ENCODE measurements around the gene TLCD5.

Gene TLCD5

DNA sequence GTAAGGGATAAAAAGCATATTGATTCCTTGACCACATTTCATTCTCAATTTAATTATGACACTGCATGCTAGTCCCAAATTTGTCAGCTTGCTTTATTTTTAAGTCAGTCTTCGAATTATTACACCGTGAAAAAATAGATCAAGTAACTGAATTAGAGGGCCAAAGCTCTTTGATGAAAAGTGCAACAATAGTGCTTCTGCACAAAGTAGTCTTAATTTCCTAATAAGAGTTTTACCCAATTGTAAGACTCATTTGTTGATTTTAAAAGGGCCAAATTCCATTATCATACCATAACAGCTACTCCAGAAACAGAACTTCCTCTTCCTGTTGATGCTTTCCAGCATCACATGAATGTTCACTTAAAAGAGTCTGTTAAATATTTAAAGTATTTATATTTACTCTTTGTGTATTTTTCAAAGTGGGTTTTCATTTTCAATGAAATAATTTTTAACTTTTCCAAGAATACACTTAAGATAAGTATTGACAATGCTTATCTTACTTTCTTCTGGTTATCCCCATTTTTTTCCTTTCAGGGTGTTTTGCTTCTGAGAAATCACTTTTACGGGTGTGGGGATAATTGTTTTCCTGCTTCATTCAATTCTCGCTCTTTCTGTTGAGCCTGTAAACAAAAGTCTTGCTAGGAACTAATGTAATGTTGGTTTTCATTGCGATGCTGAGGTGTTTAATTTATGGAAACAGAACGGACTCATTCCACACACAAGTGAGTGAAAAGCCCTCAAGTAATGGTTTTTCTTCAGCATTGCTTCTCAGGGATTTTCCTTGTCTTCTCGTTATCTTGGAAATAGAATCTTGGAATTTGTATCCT lies 13.2 kb downstream of the TLCD5 start:
- peaks cover 45% of the 10 kb centered on the region for H3K4me1 Mint-ChIP-seq (ENCODE audit: low read depth)
- H3K4me3 Mint-ChIP-seq: peak overlapping the region; percentile 84
- peaks cover 5% of the 10 kb centered on the region for H3K9me3 Mint-ChIP-seq
- no peak overlapping the region for H3K27ac Mint-ChIP-seq
- no peak for DNase-seq
- peaks cover 60% of the 10 kb centered on the region for H3K27me3 Mint-ChIP-seq
- peaks cover 4% of the 10 kb centered on the region for H3K36me3 Mint-ChIP-seq (ENCODE audit: low read depth)

DNA sequence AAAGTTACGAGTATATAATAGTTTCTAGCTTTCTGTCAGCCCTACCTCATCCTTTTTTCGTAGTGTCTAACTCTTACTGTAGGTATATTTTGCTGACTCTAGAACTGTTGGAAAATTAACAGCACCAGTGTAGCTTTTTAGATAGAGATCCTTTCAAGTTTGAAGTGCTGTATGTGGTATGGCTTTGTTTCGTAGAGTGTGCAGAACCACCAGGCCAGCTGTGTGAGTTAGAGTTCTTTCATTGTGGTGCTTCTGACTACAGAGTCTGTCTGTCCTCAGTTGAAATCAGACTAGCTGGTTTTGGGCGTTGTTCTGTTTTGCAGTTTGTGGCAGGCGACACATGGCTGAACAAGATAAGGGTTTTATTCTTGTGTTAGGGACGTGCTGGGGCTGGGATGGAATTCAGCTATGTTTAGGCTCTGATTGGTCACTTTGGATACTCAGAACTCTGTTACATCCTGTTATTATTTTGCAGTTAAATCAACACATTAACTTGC lies 14.3 kb downstream of the TLCD5 start:
- Mint-ChIP-seq H3K4me3 (no peak overlapping the region), H3K27ac (no peak overlapping the region), H3K4me1 (ENCODE audit: low read depth) (peaks cover 54% of the 10 kb centered on the region), H3K36me3 (ENCODE audit: low read depth) (peaks cover 4% of the 10 kb centered on the region), H3K9me3 (peaks cover 5% of the 10 kb centered on the region), H3K27me3 (peaks cover 59% of the 10 kb centered on the region)
- no peak for DNase-seq

DNA sequence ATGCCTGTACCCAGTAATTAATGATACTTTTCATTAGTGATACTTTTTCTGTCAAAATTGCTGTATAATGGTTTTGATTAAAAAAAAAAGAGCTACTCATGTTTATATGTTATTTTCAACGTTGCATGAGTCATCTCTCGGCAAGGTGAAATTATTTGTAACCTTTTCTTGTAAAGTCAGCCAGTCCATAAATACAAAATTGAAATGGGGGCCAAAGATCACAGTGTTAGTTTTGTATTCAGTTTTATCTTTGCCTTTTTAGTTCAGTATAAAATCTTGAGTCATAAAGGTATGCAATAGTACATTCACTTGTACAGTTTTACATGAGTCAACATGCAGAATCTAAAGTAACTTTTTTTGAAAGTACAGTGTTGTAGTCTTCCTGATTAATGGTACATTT lies 15.4 kb downstream of the TLCD5 start:
- H3K4me1 Mint-ChIP-seq (ENCODE audit: low read depth): peaks cover 56% of the 10 kb centered on the region
- peaks cover 66% of the 10 kb centered on the region for H3K27me3 Mint-ChIP-seq
- no peak overlapping the region for H3K27ac Mint-ChIP-seq
- DNase-seq: no peak
- H3K9me3 Mint-ChIP-seq: peaks cover 5% of the 10 kb centered on the region
- no peak overlapping the region for H3K4me3 Mint-ChIP-seq
- peaks cover 4% of the 10 kb centered on the region for H3K36me3 Mint-ChIP-seq (ENCODE audit: low read depth)

- peaks cover 59% of the 10 kb centered on the region for H3K4me1 Mint-ChIP-seq (ENCODE audit: low read depth)
- no peak overlapping the region for H3K4me3 Mint-ChIP-seq
- peaks cover 77% of the 10 kb centered on the region for H3K27me3 Mint-ChIP-seq
- peaks cover 5% of the 10 kb centered on the region for H3K9me3 Mint-ChIP-seq
- H3K27ac Mint-ChIP-seq: no peak overlapping the region
- no peak for DNase-seq
- H3K36me3 Mint-ChIP-seq (ENCODE audit: low read depth): no peaks in the 10 kb centered on the region
These were observed 17.1 kb downstream of the TLCD5 start for GRCh38 chr11:120342226-120342625.

GRCh38 chr11:120342678-120343077 lies 17.6 kb downstream of the TLCD5 start:
- Mint-ChIP-seq H3K27ac (no peak overlapping the region), H3K9me3 (peaks cover 5% of the 10 kb centered on the region), H3K4me1 (ENCODE audit: low read depth) (peaks cover 55% of the 10 kb centered on the region), H3K4me3 (no peak overlapping the region), H3K36me3 (ENCODE audit: low read depth) (no peaks in the 10 kb centered on the region), H3K27me3 (peaks cover 77% of the 10 kb centered on the region)
- DNase-seq: no peak

- peaks cover 5% of the 10 kb centered on the region for H3K9me3 Mint-ChIP-seq
- peaks cover 50% of the 10 kb centered on the region for H3K4me1 Mint-ChIP-seq (ENCODE audit: low read depth)
- no peak overlapping the region for H3K4me3 Mint-ChIP-seq
- peaks cover 75% of the 10 kb centered on the region for H3K27me3 Mint-ChIP-seq
- no peak overlapping the region for H3K27ac Mint-ChIP-seq
- no peaks in the 10 kb centered on the region for H3K36me3 Mint-ChIP-seq (ENCODE audit: low read depth)
- no peak for DNase-seq
These were observed 18.3 kb downstream of the TLCD5 start for GRCh38 chr11:120343429-120343828.

GRCh38 chr11:120344302-120345004 lies 19.4 kb downstream of the TLCD5 start:
- H3K27me3 Mint-ChIP-seq: peaks cover 75% of the 10 kb centered on the region
- H3K27ac Mint-ChIP-seq: peak overlapping the region; percentile 68
- peaks cover 5% of the 10 kb centered on the region for H3K9me3 Mint-ChIP-seq
- peaks cover 43% of the 10 kb centered on the region for H3K4me1 Mint-ChIP-seq (ENCODE audit: low read depth)
- peak overlapping the region; percentile 7 for H3K4me3 Mint-ChIP-seq
- no peak for DNase-seq
- H3K36me3 Mint-ChIP-seq (ENCODE audit: low read depth): no peaks in the 10 kb centered on the region

DNA sequence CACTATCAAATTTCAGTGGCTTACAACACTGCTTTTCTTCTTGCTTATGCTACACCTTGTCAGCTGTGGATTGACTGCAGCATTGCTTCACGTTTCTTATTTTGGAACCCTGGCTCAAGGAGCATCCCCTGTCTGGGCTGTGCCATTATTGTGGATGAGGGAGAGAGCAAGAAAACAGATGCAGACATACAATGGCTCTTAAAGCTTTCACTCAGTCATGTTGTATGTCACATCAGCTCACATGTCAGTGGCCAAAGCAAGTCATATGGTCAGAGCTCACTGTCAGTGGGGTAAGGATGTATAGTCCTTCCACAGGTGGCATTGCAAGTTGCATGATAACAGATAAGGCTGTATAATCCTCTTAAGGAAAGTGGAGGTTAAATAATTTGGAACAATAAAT lies 21.1 kb downstream of the TLCD5 start:
- DNase-seq: no peak
- no peak overlapping the region for H3K27ac Mint-ChIP-seq
- no peaks in the 10 kb centered on the region for H3K36me3 Mint-ChIP-seq (ENCODE audit: low read depth)
- H3K27me3 Mint-ChIP-seq: peaks cover 73% of the 10 kb centered on the region
- peaks cover 29% of the 10 kb centered on the region for H3K4me1 Mint-ChIP-seq (ENCODE audit: low read depth)
- no peak overlapping the region for H3K4me3 Mint-ChIP-seq
- peaks cover 5% of the 10 kb centered on the region for H3K9me3 Mint-ChIP-seq

DNA sequence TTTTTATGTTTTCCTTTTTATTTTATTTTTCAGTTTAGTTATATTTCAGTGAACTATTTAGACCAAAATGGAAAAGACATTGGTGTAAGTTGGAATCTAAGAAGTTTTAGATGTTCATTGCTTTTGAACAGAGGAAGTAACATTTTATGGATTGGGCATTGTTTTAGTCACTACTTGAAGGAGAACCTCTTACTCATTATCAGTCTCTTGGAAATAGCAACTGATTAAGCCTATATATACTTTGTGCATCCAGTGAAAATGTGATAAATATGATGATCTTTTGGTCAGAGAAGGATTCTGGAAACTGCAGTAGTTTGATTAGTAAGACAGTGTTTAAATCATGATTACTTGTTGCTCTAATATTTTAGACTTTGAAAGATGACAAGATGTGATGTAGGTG lies 25.5 kb downstream of the TLCD5 start:
- Mint-ChIP-seq H3K27me3 (peaks cover 70% of the 10 kb centered on the region), H3K27ac (no peak overlapping the region), H3K9me3 (no peaks in the 10 kb centered on the region), H3K36me3 (ENCODE audit: low read depth) (no peaks in the 10 kb centered on the region), H3K4me3 (no peak overlapping the region), H3K4me1 (ENCODE audit: low read depth) (peaks cover 8% of the 10 kb centered on the region)
- DNase-seq: no peak

DNA sequence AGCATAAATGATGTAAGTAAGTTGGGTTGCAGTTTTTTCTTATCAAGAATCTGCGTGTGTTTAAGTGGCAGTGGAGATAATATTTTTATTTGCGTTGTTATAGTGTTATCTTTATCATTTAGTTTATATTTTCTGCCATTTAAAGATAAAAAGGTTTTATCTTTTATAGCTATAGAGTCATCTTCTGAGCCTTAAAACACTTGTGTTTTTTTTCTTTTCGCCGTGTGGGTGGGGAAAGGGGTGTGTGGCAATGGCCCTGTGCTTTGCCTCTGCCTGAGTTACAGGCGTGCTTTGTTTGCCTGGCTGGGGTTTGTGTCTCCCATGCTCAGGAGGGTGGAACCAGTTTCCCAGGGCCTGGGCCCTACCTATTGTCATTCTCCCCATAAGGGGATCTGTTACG lies 27.3 kb downstream of the TLCD5 start:
- Mint-ChIP-seq H3K36me3 (ENCODE audit: low read depth) (no peaks in the 10 kb centered on the region), H3K9me3 (no peaks in the 10 kb centered on the region), H3K4me3 (no peak overlapping the region), H3K27me3 (peaks cover 59% of the 10 kb centered on the region), H3K4me1 (ENCODE audit: low read depth) (no peaks in the 10 kb centered on the region), H3K27ac (no peak overlapping the region)
- no peak for DNase-seq

DNA sequence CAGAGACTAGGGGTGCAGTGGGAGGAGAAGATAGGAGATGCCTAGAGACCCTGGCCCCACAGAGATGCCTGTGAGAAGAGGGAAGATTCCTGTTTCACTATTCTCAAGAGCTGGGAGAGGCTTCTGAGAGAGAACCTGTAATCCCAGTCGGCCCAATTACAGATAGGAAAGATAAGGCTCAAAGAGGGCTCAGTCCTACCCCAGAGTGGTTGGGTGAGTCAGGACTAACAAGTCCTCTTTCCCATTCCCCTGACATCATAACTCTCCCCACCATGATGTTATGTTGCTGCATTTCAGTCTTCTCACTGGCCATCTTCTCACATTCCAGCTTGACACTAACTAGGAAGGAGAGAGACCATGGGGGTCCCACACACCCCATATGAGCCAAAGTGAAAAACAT lies 29.0 kb downstream of the TLCD5 start:
- Mint-ChIP-seq H3K36me3 (ENCODE audit: low read depth) (no peaks in the 10 kb centered on the region), H3K4me3 (no peak overlapping the region), H3K27ac (no peak overlapping the region), H3K9me3 (no peaks in the 10 kb centered on the region), H3K27me3 (peaks cover 55% of the 10 kb centered on the region), H3K4me1 (ENCODE audit: low read depth) (no peaks in the 10 kb centered on the region)
- DNase-seq: no peak

DNA sequence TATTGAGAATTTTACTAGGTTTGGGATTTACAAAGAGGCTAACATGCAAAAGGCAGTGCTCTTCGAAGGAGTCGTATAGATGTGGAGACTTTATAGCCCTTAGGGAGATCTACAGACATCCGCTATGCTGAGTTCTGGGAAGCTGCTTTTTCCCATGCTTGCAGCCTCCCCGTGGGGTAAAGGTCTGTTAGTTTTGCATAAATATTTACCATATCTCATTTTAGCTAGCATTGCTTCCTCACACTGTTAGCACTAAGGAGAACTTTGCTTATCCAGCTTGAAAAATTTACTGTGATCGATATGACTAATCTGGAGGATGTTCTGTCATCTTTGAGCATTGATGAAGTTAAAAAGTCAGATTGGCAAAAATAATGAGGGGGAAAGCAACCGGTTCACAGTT lies 29.7 kb downstream of the TLCD5 start:
- Mint-ChIP-seq H3K4me3 (no peak overlapping the region), H3K4me1 (ENCODE audit: low read depth) (no peaks in the 10 kb centered on the region)
- DNase-seq: no peak

GRCh38 chr11:120357620-120358019 lies 32.5 kb downstream of the TLCD5 start:
- Mint-ChIP-seq H3K27me3 (peaks cover 35% of the 10 kb centered on the region), H3K9me3 (no peaks in the 10 kb centered on the region), H3K4me3 (no peak overlapping the region)

More for the DNA sequence above, 29.7 kb downstream of the TLCD5 start:
- H3K36me3 Mint-ChIP-seq (ENCODE audit: low read depth): no peaks in the 10 kb centered on the region
- no peaks in the 10 kb centered on the region for H3K9me3 Mint-ChIP-seq
- H3K27me3 Mint-ChIP-seq: peaks cover 53% of the 10 kb centered on the region
- H3K27ac Mint-ChIP-seq: no peak overlapping the region

GRCh38 chr11:120358729-120359128 lies 33.6 kb downstream of the TLCD5 start:
- Mint-ChIP-seq H3K4me1 (ENCODE audit: low read depth) (no peaks in the 10 kb centered on the region), H3K36me3 (ENCODE audit: low read depth) (no peaks in the 10 kb centered on the region), H3K27ac (no peak overlapping the region), H3K4me3 (no peak overlapping the region), H3K27me3 (peaks cover 28% of the 10 kb centered on the region), H3K9me3 (no peaks in the 10 kb centered on the region)
- no peak for DNase-seq

More at GRCh38 chr11:120357620-120358019, 32.5 kb downstream of the TLCD5 start:
- Mint-ChIP-seq H3K4me1 (ENCODE audit: low read depth) (no peaks in the 10 kb centered on the region), H3K36me3 (ENCODE audit: low read depth) (no peaks in the 10 kb centered on the region), H3K27ac (no peak overlapping the region)
- no peak for DNase-seq

DNA sequence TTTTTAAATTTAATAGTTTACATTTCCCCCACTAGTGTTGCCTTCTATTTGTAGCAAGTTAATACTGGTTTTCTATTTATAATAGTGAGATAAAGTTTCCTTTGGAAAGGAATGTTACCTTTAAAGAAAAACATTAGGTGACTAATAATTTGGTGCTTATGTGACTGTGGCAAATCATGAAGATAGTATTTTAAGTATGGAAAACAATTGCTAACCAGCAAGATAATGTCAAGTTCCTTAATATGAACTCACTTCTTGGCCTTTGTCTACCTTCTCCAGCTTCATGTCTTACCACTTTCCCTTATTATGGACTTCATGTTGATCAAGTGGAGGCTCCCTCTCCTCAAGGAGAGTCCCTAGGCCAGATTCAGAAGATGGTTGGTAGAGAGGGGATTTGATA lies 38.3 kb downstream of the TLCD5 start:
- no peaks in the 10 kb centered on the region for H3K4me1 Mint-ChIP-seq (ENCODE audit: low read depth)
- no peaks in the 10 kb centered on the region for H3K36me3 Mint-ChIP-seq (ENCODE audit: low read depth)
- DNase-seq: no peak
- no peaks in the 10 kb centered on the region for H3K9me3 Mint-ChIP-seq
- peaks cover 21% of the 10 kb centered on the region for H3K27me3 Mint-ChIP-seq
- H3K4me3 Mint-ChIP-seq: no peak overlapping the region
- H3K27ac Mint-ChIP-seq: no peak overlapping the region
